ENCODE measurements around the gene DMRT1.

Gene DMRT1

GRCh38 chr9:926976-927375 is 85.5 kb downstream of the DMRT1 start:
- DNase-seq, result no peak

GRCh38 chr9:928363-929042 is 87.0 kb downstream of the DMRT1 start:
- no peak for DNase-seq

- no peak for DNase-seq
These were observed 88.2 kb downstream of the DMRT1 start for GRCh38 chr9:929719-930118.

GRCh38 chr9:933356-933755 is 91.9 kb downstream of the DMRT1 start:
- DNase-seq, result no peak

- DNase-seq, result peak; percentile 67
These were observed 94.0 kb downstream of the DMRT1 start for GRCh38 chr9:935348-935965.

- DNase-seq, result no peak
These were observed 101.5 kb downstream of the DMRT1 start for GRCh38 chr9:942805-943580.

GRCh38 chr9:947985-948384 is 106.5 kb downstream of the DMRT1 start:
- DNase-seq, result no peak

GRCh38 chr9:948497-948896 is 107.0 kb downstream of the DMRT1 start:
- DNase-seq, result no peak

GRCh38 chr9:950139-950538 is 108.6 kb downstream of the DMRT1 start:
- DNase-seq, result no peak

GRCh38 chr9:952546-952945 is 111.0 kb downstream of the DMRT1 start:
- DNase-seq, result no peak

GRCh38 chr9:959105-959504 is 117.6 kb downstream of the DMRT1 start:
- no peak for DNase-seq

- no peak for DNase-seq
These were observed 118.4 kb downstream of the DMRT1 start for GRCh38 chr9:959914-960313.

- no peak for DNase-seq
These were observed 120.5 kb downstream of the DMRT1 start for GRCh38 chr9:962023-962422.

GRCh38 chr9:965497-965896 is 124.0 kb downstream of the DMRT1 start:
- DNase-seq, result no peak

GRCh38 chr9:966870-967269 is 125.4 kb downstream of the DMRT1 start:
- peak; percentile 25 for DNase-seq

- DNase-seq, result no peak
These were observed 125.9 kb downstream of the DMRT1 start for GRCh38 chr9:967436-967835.

- DNase-seq, result peak; percentile 80
These were observed 126.6 kb downstream of the DMRT1 start for GRCh38 chr9:967903-968641.

- peak; percentile 68 for DNase-seq
These were observed 128.0 kb downstream of the DMRT1 start for GRCh38 chr9:969310-970150.

GRCh38 chr9:970151-970996 is 128.9 kb downstream of the DMRT1 start:
- peak; percentile 70 for DNase-seq

- peak; percentile 77 for DNase-seq
These were observed 130.5 kb downstream of the DMRT1 start for GRCh38 chr9:971901-972500.
